NCI-H2107 (cell line): ENCODE data around the gene PCDHA11.
"Not testable (repeated sequence)": the region's sequence is repeated elsewhere in the genome, so short reads cannot be mapped to it uniquely, and the experiment has no call there.

ENCODE experiments used
- DNase-seq: peaks from one replicate; lab custom pipeline; 2025; lab: John Stamatoyannopoulos, UW

Gene PCDHA11

DNA sequence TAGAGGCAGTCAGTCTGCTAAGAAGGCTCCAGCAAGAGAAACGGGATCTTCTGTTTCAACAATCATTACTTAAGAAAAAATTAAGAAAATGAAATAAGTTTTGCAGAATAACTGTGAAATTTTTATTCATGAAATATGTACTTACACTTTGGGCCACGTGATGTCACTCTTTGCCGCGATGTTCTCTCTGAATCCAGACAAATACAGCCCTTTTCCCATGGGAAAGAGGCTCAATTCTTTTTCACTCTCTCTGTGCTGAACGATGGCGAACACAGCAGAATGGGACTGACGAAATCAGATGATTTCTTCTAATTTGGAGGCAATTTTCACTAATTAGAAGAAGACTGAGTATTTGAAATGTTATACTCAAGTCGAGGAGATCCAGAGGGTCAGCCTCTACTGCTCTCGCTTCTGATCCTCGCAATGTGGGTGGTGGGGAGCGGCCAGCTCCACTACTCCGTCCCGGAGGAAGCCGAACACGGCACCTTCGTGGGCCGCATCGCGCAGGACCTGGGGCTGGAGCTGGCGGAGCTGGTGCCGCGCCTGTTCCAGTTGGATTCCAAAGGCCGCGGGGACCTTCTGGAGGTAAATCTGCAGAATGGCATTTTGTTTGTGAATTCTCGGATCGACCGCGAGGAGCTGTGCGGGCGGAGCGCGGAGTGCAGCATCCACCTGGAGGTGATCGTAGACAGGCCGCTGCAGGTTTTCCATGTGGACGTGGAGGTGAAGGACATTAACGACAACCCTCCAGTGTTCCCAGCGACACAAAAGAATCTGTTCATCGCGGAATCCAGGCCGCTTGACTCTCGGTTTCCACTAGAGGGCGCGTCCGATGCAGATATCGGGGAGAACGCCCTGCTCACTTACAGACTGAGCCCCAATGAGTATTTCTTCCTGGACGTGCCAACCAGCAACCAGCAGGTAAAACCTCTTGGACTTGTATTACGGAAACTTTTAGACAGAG, 20.3 kb upstream of the PCDHA11 start, which contains the start of gene PCDHA9:
Gene PCDHA9, plus strand, starts transcription at position 244 of the 964 bp plus-strand sequence. Its CDS starts 114 bp downstream, at position 358.
- DNase-seq, result not testable (repeated sequence)

DNA sequence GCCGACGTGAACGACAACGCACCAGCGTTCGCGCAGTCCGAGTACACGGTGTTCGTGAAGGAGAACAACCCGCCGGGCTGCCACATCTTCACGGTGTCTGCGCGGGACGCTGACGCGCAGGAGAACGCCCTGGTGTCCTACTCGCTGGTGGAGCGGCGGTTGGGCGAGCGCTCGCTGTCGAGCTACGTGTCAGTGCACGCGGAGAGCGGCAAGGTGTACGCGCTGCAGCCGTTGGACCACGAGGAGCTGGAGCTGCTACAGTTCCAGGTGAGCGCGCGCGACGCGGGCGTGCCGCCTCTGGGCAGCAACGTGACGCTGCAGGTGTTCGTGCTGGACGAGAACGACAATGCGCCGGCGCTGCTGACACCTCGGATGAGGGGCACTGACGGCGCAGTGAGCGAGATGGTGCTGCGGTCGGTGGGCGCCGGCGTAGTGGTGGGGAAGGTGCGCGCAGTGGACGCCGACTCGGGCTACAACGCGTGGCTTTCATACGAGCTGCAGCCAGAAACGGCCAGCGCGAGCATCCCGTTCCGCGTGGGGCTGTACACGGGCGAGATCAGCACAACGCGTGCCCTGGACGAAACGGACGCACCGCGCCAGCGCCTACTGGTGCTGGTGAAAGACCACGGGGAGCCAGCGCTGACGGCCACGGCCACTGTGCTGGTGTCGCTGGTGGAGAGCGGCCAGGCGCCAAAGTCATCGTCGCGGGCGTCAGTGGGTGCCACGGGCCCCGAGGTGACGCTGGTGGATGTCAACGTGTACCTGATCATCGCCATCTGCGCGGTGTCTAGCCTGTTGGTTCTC, 18.7 kb upstream of the PCDHA11 start:
- DNase-seq, result not testable (repeated sequence)

DNA sequence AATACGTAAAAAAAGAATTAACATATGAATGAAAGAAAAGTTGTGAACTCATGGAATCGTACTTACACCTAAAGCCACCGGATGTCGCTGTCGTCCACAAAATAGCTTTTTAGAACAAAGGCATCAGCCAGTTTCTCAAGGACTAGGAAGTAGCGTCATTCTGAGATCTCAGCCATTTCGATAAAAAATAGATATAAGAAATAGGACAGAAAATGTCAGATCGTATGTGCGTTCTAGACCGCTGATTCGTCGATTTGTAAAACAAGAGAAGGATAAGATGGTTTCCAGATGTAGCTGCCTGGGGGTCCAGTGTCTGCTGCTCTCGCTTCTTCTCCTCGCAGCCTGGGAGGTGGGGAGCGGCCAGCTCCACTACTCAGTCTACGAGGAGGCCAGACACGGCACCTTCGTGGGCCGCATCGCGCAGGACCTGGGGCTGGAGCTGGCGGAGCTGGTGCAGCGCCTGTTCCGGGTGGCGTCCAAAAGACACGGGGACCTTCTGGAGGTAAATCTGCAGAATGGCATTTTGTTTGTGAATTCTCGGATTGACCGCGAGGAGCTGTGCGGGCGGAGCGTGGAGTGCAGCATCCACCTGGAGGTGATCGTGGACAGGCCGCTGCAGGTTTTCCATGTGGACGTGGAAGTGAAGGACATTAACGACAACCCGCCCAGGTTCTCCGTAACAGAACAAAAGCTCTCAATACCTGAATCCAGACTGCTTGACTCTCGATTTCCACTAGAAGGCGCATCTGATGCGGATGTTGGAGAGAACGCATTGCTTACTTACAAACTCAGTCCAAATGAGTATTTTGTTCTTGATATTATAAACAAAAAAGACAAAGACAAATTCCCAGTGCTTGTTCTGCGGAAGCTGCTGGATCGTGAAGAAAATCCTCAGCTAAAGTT, 12.7 kb upstream of the PCDHA11 start, which contains the start of gene PCDHA10:
Gene PCDHA10, plus strand, starts transcription at position 126 of the 903 bp plus-strand sequence. Its CDS starts 152 bp downstream, at position 278.
- no peak for DNase-seq

- no peak for DNase-seq
These were observed 11.4 kb upstream of the PCDHA11 start for GRCh38 chr5:140857177-140857986.

- DNase-seq, result no peak
These were observed 10.8 kb upstream of the PCDHA11 start for GRCh38 chr5:140857987-140858240.

DNA sequence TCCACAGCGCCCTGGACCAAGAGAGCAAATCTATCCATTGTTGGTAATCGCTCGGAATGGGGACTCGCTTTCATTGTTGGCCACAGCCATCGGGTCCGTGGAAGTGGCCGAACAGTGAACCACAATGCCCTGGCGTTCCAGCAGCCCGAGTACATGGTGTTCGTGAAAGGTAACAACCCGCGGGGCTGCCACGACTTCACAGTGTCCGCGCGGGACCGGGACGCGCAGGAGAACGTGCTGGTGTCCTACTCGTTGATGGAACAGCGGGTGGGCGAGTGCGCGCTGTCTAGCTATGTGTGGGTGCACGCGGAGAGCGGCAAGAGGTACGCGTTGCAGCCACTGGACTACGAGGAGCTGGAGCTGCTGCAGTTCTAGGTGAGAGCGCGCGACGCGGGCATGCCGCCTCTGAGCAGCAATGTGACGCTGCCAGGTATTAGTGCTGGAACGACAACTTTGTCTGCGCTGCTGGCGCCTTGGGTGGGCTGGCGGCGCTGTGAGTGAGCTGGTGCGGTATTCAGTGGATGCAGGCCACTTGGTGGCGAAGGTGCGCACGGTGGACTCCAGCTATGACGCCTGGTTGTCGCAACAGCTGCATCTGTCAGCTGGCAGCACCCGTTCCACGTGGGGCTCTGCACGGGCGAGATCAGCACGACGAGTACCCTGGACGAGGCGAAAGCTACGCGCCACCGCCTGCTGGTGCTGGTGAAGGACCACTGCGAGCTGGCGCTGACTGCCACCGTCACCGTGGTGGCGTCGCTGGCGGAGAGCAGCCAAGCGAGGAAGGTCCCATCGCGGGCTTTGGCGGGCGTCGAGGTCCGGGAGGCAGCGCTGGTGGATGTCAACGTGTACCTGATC, 6.1 kb upstream of the PCDHA11 start:
- DNase-seq, result no peak

DNA sequence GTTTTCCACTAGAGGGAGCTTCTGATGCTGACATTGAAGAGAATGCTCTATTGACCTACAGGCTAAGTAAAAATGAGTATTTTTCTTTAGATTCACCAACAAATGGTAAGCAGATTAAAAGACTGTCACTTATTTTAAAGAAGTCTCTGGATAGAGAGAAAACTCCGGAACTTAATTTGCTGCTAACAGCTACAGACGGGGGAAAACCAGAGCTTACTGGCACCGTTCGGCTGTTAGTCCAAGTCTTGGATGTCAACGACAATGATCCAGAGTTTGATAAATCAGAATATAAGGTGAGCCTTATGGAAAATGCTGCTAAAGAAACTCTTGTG, 764 bp downstream of the PCDHA11 start:
- DNase-seq, result peak; percentile 12

DNA sequence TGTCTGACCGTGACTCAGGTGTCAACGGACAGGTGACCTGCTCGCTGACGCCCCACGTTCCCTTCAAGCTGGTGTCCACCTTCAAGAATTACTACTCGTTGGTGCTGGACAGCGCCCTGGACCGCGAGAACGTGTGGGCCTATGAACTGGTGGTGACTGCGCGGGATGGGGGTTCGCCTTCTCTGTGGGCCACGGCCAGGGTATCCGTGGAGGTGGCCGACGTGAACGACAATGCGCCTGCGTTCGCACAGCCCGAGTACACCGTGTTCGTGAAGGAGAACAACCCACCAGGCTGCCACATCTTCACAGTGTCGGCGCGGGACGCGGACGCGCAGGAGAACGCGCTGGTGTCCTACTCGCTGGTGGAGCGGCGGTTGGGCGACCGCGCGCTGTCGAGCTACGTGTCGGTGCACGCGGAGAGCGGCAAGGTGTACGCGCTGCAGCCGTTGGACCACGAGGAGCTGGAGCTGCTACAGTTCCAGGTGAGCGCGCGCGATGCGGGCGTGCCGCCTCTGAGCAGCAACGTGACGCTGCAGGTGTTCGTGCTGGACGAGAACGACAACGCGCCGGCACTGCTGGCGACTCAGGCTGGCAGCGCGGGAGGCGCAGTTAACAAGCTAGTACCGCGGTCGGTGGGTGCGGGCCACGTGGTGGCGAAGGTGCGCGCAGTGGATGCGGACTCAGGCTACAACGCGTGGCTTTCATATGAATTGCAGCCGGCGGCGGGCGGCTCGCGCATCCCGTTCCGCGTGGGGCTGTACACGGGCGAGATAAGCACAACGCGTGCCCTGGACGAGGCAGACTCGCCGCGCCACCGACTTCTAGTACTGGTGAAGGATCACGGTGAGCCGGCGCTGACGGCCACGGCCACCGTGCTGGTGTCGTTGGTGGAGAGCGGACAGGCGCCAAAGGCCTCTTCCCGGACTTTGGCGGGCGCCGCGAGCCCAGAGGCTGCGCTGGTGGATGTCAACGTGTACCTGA, 1.8 kb downstream of the PCDHA11 start:
- DNase-seq, result no peak

- no peak for DNase-seq
These were observed 6.6 kb downstream of the PCDHA11 start, which contains the start of gene PCDHA12 for GRCh38 chr5:140875085-140876065. Gene PCDHA12 (plus strand): TSS chr5:140875308. CDS start chr5:140875473, 165 bp downstream.

- DNase-seq, result not testable (repeated sequence)
These were observed 7.9 kb downstream of the PCDHA11 start for GRCh38 chr5:140876541-140877261.

DNA sequence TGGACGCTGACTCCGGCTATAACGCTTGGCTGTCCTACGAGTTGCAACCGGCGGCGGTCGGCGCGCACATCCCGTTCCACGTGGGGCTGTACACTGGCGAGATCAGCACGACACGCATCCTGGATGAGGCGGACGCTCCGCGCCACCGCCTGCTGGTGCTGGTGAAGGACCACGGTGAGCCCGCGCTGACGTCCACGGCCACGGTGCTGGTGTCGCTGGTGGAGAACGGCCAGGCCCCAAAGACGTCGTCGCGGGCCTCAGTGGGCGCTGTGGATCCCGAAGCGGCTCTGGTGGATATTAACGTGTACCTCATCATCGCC, 8.5 kb downstream of the PCDHA11 start:
- no peak for DNase-seq

- no peak for DNase-seq
These were observed 13.3 kb downstream of the PCDHA11 start, which contains the start of gene PCDHA13 for GRCh38 chr5:140881889-140882590. Gene PCDHA13 (plus strand): TSS chr5:140882124. CDS start chr5:140882269, 145 bp downstream.

DNA sequence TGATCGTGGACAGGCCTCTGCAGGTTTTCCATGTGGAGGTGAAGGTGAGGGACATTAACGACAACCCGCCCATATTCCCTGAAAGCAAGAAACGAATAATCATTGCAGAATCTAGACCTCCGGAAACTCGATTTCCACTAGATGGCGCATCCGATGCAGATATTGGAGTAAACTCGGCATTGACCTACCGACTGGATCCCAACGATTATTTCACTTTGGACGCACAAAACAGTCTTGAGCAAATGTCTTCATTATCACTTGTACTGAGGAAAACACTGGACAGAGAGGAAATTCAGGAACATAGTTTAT, 13.8 kb downstream of the PCDHA11 start:
- no peak for DNase-seq

DNA sequence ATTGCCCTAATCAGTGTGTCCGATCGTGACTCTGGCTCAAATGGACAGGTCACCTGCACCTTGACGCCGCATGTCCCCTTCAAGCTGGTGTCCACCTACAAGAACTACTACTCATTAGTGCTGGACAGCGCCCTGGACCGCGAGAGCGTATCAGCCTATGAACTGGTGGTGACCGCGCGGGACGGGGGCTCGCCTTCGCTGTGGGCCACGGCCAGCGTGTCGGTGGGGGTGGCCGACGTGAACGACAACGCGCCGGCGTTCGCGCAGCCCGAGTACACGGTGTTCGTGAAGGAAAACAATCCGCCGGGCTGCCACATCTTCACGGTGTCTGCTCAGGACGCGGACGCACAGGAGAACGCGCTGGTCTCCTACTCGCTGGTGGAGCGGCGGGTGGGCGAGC, 14.6 kb downstream of the PCDHA11 start:
- no peak for DNase-seq

DNA sequence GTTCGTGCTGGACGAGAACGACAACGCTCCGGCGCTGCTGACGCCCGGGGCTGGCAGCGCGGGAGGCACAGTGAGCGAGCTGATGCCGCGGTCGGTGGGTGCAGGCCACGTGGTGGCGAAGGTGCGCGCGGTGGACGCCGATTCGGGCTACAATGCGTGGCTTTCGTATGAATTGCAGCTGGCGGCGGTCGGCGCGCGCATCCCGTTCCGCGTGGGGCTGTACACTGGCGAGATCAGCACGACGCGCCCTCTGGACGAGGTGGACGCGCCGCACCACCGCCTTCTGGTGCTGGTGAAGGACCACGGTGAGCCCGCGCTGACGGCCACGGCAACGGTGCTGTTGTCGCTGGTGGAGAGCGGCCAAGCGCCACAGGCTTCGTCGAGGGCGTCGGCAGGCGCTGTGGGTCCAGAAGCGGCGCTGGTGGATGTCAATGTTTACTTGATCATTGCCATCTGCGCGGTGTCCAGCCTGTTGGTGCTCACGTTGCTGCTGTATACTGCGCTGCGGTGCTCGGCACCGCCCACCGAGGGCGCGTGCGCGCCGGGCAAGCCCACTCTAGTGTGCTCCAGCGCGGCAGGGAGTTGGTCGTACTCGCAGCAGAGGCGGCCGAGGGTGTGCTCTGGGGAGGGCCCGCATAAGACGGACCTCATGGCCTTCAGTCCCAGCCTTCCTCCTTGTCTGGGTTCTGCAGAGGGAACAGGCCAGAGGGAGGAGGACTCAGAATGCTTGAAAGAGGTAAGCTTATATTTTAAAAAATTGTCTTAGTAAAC, 15.4 kb downstream of the PCDHA11 start:
- no peak for DNase-seq

GRCh38 chr5:140916325-140916724, 47.6 kb downstream of the PCDHA11 start:
- no peak for DNase-seq
